HG03025 (cell line): ENCODE measurements around the gene ENTPD3.
"Not testable (repeated sequence)": the region's sequence is repeated elsewhere in the genome, so short reads cannot be mapped to it uniquely, and the experiment has no call there.

Experiments used
- ATAC-seq: cut with Tn5 transposase; IDR thresholded peaks from one replicate; pipeline ENCODE4 v1.9.1; 2021; ENCODE audit warnings: mild to moderate bottlenecking, moderate library complexity; ENCODE audit not compliant: unreplicated experiment, low FRiP score

The ENTPD3 gene

DNA sequence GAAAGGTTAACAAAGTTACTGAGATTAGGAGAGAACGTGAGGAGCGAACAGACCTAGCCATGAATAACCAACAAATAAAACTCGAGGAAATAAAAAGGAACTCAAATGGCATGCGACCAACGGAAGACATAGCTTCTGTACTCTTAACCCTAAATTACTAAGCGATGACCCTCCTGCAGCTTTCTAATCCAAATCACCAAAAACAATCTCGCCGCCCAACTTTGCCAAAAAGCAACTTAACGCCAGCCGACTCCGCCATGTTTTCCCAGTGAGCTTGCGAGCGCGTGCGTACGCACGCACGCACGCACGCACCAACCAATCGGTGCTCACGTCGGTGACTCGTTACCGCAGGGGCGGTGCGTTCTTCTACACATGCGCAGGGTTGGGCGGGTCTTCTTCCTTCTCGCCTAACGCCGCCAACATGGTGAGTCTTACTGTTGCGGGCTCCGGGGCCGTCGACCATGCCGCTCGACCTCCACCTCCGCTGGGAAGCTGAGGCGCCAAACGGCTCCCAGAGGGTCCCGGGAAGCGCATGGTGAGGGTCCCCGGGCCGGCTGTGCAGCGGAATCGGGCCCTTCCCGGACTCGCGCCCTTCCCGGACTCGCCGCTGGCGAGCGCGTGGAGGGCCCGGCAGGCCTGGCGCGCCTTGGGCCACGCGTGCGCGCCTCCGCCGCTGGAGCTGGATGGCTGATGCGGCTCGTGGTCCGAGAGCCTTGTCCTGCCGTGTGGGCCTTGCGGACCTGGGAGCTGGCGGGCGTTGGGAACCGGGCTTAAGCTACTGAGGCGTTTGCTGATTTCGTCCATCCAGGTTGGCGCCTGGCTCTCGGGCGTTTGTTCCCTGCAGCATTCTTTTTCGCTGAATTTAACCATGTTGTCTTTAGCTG lies 70.2 kb downstream of the ENTPD3 start, which contains the start of gene RPL14:
RPL14 (plus strand) TSS at position 400 of the 884 bp plus-strand sequence; CDS start at position 533, 133 bp downstream.
- ATAC-seq = peak; percentile 59

DNA sequence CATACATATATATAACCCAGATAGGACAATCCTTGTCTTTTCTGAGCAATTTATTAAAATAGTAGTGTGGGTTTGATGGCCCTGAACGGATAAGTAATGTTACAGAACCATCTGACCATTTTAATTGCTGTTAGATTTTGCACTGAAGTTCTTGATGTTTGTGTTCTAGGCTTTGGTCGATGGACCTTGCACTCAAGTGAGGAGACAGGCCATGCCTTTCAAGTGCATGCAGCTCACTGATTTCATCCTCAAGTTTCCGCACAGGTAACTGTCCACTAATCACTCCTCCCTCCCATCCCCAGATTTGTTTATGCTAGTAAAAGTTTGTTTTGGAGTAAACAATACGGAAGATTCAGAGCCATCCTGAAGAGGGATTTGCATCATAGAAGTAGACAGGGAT lies 71.5 kb downstream of the ENTPD3 start:
- no peak for ATAC-seq

DNA sequence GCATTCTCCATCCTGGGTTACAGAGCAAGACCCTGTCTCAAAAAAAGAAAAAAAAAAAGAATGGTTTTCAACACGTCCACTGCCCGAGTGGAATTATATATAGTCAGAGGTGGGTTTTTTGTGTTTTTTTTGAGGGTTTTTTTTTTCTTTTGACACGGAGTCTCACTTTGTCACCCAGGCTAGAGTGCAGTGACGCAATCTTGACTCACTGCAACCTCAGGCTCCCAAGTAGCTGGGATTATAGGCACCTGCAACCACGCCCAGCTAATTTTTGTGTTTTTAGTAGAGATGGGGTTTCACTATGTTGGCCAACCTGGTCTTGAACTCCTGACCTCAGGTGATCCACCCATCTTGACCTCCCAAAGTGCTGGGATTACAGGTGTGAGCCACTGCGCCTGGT lies 73.5 kb downstream of the ENTPD3 start:
- not testable (repeated sequence) for ATAC-seq

DNA sequence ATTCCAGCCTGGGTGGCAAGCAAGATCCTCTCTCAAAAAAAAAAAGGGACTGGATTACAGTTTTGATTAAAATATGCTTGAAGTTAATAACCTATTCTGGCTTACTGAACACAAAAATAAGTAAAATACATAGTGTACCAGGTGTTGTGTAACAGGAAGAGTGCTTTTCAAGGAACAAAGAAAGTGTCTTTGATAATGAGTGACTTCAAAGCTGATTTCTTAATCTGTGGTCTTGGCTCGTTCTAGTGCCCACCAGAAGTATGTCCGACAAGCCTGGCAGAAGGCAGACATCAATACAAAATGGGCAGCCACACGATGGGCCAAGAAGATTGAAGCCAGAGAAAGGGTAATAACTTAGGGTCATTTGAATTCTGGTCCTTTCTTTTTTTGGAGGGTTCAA lies 74.2 kb downstream of the ENTPD3 start:
- no peak for ATAC-seq

DNA sequence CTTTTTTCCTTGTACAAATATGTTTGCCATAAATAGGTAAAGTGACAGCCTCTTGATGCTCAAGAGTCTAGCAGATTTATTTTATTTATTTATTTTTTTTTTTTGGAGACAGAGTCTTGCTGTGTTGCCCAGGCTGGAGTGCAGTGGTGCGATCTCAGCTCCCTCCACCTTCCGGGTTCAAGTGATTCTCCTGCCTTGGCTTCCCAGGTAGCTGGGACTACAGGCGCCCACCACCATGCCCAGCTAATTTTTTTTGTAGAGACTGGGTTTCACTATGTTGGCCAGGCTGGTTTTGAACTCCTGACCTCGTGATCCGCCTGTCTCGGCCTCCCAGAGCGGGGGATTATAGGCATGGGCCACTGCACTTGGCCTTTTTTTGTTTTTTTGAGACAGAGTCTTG lies 75.9 kb downstream of the ENTPD3 start:
- not testable (repeated sequence) for ATAC-seq

DNA sequence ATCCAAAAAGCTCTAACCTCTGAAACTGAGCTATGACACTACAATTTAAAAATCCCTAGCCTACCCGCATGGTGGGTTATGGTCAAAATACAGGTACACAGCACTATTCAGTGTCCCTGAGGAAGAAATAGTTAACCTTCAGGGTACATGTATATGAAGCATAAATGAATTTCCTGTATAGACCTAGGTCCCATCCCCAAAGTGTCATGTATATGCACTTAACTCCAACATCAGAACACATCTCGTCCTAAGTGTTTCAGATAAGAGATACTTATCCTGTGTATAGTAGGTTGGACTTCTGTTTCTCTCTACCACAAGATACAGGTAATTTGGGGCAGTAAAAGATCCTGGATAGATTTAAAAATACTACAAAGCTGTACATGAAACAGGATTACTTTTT lies 76.6 kb downstream of the ENTPD3 start:
- no peak for ATAC-seq

DNA sequence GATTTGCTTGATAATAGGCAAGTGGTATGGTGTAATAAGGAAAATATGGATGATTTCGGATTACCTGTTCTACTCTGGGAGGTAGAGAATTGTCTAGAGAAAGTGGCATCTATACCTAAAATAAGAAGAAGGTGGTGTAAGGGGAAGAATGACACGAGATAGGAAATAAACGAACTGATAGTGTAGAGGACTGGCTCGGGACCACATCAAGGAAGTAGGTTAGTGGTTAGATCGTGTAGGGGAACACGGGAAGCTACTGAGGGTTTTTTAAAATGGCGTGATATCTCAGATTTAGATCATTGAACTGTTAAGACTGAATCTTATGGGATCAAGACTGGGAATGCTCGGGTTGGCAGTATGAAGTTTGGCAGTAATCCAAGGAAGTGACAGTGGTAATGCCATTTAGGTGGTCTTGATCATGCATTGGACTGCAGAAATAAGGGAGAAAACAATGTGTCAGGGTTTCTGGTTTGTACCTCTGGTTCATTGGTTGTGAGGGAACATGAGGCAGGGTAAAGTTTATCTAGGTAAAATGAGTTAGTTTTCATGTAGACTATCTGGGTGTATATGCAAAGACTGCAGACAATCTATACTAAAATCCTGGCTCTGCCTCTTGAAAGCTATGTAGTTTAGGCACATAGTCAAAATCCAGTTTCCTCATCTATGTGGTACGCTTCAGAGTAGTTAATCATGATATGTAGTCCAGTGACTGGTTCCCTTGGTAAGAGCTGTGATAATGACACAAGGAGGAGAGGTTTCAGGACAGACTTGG lies 77.5 kb downstream of the ENTPD3 start:
- ATAC-seq = no peak

DNA sequence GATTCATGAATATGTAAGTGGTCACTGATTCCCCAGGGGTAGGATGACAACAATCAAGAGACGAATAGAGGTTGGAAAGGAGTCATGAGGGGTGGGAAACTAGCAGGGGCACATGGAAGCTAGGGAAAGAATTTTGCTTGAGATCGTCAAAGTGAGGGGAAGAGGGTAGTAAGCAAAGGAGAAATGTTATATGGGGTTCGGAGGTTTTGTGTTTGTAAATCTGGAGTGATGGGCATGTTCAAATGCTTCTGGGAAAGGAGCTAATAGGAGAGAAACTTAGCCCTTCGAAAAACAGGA lies 78.1 kb downstream of the ENTPD3 start:
- ATAC-seq = no peak

DNA sequence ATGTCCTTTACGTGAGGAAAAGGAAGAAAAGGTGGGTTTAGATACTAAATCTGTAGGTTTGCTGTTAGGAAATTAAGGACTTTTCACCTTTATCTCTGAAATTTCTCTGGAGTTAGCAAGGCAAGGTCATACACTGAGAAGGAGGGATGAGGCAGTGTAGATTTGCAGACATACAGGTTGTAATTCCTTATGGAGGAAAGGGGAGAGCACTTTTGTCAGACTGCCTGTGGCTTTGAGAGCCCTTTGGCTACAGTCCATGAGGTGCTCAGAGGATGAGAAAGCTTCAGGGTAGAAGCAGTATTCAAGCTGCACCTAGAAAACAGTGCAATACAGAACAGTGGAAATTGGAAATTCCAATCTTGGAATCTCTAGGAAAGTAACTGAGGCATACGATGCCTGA lies 78.5 kb downstream of the ENTPD3 start:
- ATAC-seq = no peak

DNA sequence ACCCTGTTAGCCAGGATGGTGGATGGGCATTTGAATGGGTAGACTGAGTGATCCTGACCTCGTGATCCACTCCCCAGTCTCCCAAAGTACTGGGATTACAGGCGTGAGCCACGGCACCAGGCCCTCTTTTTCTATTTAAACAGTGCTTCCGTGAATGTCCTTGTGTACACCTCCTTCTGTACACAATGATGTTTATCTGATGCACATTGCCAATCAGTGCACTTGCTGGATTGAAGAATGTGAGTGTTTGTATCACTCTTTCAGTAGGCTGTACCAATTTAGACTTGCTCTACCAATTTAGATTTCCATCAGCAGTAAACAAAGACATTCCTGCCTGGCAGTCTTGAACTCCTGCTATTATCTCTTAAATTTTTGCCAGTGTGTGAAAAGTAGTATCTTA lies 81.0 kb downstream of the ENTPD3 start:
- ATAC-seq = no peak

DNA sequence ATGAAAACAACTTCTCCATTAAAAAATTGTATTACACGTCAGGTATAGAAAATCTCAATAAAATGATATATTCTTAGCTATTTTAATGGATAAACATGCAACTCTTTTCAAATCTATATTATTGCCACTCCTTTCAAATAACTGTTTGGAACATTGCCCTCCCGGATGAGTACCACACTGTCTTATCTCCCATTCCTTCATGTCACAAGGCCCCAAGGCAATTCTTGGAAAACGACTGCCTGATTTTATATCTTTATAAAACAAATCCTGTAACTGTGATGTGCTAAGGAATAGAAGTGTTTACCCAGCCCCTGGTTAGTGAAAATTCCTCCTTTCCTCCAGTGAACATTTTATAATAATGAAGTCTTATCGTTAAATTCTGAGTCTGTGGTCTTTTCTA lies 83.7 kb downstream of the ENTPD3 start:
- ATAC-seq = no peak

DNA sequence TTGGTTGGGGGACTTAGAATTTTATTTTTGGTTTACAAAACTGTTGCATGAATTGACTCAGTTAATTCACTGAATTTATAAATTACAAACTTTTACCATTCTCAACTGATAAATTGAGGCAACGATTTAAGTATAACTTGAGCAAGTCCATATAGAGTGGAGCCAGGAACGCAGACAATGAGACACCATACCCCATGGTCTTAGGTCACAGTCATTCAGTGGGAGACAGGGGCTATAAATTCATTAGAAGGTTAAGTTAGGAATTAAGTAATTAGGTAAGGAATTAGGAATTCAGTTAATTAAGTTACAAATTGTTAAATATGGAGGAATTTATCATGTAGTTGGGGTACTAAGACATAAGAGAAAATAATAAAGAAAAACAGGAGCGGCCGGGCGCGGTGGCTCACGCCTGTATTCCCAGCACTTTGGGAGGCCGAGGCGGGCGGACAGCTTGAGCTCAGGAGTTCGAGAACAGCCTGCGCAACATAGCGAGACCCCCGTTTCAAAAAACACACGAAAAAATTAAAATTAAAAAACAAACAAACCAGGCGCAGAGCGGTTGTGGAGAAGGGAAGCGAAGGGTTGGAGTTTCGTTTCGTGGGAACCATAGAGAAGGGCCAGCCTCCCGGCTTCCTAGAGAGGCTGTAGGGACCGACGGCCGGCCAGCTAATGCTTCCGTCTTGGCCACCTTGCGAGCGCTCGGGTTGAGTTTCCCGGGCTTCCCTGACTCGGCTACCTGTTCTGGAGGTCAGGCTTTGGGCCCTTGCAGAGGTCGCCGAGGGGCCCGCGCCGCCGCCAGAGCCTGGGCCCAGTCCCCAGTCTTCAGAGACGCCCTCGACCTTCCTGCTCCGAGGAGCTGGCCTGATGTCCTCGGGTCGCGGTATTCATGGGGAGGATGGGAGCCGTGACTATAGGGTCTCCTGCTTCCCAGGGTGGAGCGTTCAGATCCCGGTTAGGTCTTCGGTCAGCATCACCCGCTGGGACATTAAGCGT lies 89.8 kb downstream of the ENTPD3 start, which contains the start of gene ZNF619:
ZNF619 (plus strand) TSS at position 645 of the 993 bp plus-strand sequence. CDS start 858 bp downstream, outside the sequence.
- peak; percentile 70 for ATAC-seq

DNA sequence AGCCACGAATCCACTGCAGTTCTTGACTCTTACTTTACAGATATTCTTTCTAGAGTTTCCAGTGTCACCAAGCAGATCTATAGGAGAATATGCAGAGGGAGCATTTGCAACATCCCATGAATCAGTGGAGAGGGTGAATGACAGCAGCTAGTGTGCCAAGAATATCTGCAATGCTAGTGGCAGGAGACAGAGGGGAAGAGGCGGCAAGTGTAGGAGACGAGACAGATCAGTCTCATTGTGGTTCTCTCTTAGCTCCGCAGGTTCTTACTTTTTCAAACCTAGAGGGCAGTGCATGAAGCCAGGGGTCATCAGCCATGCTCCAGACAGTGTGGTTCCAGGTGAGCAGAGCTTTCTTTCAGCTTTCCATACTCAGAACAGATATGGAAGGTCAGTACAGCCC lies 90.7 kb downstream of the ENTPD3 start:
- no peak for ATAC-seq
